AG09309 (cell line): ENCODE results near the gene CMTM2.

Experiments
- DNase-seq: peaks from one replicate; pipeline ENCODE4 v3.0.0-alpha.2; 2010; ENCODE audit warnings: low read depth
- H3K4me3 ChIP-seq: 2 replicates; pipeline ENCODE4 v1.5.1; 2011; ENCODE audit warnings: mild to moderate bottlenecking, low read depth, low read length, moderate library complexity; ENCODE audit not compliant: control insufficient read depth
- CTCF ChIP-seq: IDR thresholded peaks from 2 replicates; pipeline ENCODE4 v1.5.1; 2011; ENCODE audit warnings: mild to moderate bottlenecking, low read depth, low read length, inconsistent platforms; ENCODE audit not compliant: insufficient read depth, control insufficient read depth; ENCODE audit errors: missing control alignments

The CMTM2 gene

GRCh38 chr16:66547101-66547989 lies 31.9 kb upstream of the CMTM2 start:
- no peak for TF ChIP-seq CTCF
- no peak for DNase-seq
- H3K4me3 ChIP-seq: no peak overlapping the region

- DNase-seq: no peak
- TF ChIP-seq CTCF: no peak
- H3K4me3 ChIP-seq: no peak overlapping the region
Measured at GRCh38 chr16:66548068-66548467, 31.2 kb upstream of the CMTM2 start.

GRCh38 chr16:66548868-66549267 lies 30.4 kb upstream of the CMTM2 start:
- no peak for TF ChIP-seq CTCF
- peak overlapping the region; percentile 52 for H3K4me3 ChIP-seq
- no peak for DNase-seq

- peak; percentile 27 for TF ChIP-seq CTCF
- H3K4me3 ChIP-seq: peak within 1 kb of the TSS; percentile 52
- DNase-seq: no peak
Measured at GRCh38 chr16:66549284-66550131, 29.8 kb upstream of the CMTM2 start, which contains the start of gene TK2. Gene TK2, minus strand, starts transcription at chr16:66550122. Its CDS starts 61 bp downstream, at chr16:66550061.

GRCh38 chr16:66551348-66551759 lies 27.9 kb upstream of the CMTM2 start:
- H3K4me3 ChIP-seq: no peak overlapping the region
- peak; percentile 22 for TF ChIP-seq CTCF
- DNase-seq: no peak

- DNase-seq: no peak
- TF ChIP-seq CTCF: no peak
- peak overlapping the region; percentile 93 for H3K4me3 ChIP-seq
Measured at GRCh38 chr16:66551788-66552285, 27.4 kb upstream of the CMTM2 start.
